Endothelial cell of umbilical vein (primary cell): ENCODE results near the gene DGCR2. TPM values are rescaled to one million over a fixed set of nuclear protein-coding genes. Genes with fewer than 3 reads are reported as not detected.

Source experiments
- BruUV-seq: library from RNA; stranded (reverse); fragments of 400-500 nt; replicated peaks from 2 replicates; lab custom pipeline; 2021; lab: Mats Ljungman, UMichigan
- CTCF ChIA-PET: fragments of 300-600, 350-600 bp; sonication (Branson Sonifier 250); formaldehyde crosslinking; loops from one replicate; lab custom pipeline; 2021; ENCODE audit warnings: antibody characterized with exemption, inconsistent platforms; lab: Charles Lee
- POLR2A ChIA-PET: fragments of 300-600, 350-600 bp; sonication (Branson Sonifier 250); formaldehyde crosslinking; loops from one replicate; lab custom pipeline; 2021; ENCODE audit warnings: antibody characterized with exemption, inconsistent platforms; lab: Charles Lee
- DNase-seq: peaks from one replicate; pipeline ENCODE4 v3.0.0-alpha.2; 2011; ENCODE audit warnings: low read depth, low spot score
- FAIRE-seq: peaks from 2 replicates; lab custom pipeline; 2011; peaks lifted over from hg19 to GRCh38; lab: Jason Lieb, UNC
- H2AFZ ChIP-seq: 2 replicates; pipeline ENCODE4 v1.6.0; 2012; ENCODE audit warnings: low read depth, low read length, control low read depth, inconsistent platforms
- H3K27ac ChIP-seq: 2 replicates; pipeline ENCODE4 v1.5.1; 2011; ENCODE audit warnings: low read depth, mild to moderate bottlenecking, control low read depth, low read length, moderate library complexity; ENCODE audit not compliant: insufficient read depth
- H3K27me3 ChIP-seq, 2 experiments: 2 replicates each; pipeline versions ENCODE4 v1.6.0 to v1.6.1; 2011; ENCODE audit warnings: low read length in 2 of 2, mixed read lengths in 1 of 2; ENCODE audit not compliant: control insufficient read depth in 2 of 2, insufficient read depth in 2 of 2
- H3K36me3 ChIP-seq, 2 experiments: 2 replicates in 1 of 2; 3 replicates in 1 of 2; pipeline ENCODE4 v1.5.1; 2011; ENCODE audit warnings: low read length in 2 of 2, mild to moderate bottlenecking in 1 of 2, moderate library complexity in 1 of 2; ENCODE audit not compliant: control insufficient read depth in 2 of 2, insufficient read depth in 2 of 2; ENCODE audit errors: extremely low read depth in 1 of 2
- H3K4me1 ChIP-seq: 3 replicates; pipeline ENCODE4 v1.5.1; 2011; ENCODE audit warnings: mild to moderate bottlenecking, low read length; ENCODE audit not compliant: control insufficient read depth, insufficient read depth; ENCODE audit errors: extremely low read depth
- H3K4me2 ChIP-seq: 2 replicates; pipeline ENCODE4 v1.6.1; 2011; ENCODE audit warnings: low read length, control low read depth, mixed read lengths; ENCODE audit not compliant: insufficient read depth
- H3K4me3 ChIP-seq, 3 experiments: fragments of 200-600 bp in 1 of 3; sonication (generic), shearing (Covaris generic) in 1 of 3; replicated peaks in 1 of 3; 2 replicates each; pipeline ENCODE4 v1.5.1; 2011 to 2016; ENCODE audit warnings: control low read depth in 3 of 3, low read length in 3 of 3, mild to moderate bottlenecking in 2 of 3, inconsistent platforms in 1 of 3, low read depth in 1 of 3, moderate library complexity in 1 of 3; ENCODE audit not compliant: insufficient read depth in 1 of 3
- H3K79me2 ChIP-seq: 2 replicates; pipeline ENCODE4 v1.6.0; 2012; ENCODE audit warnings: low read length, inconsistent platforms; ENCODE audit not compliant: control insufficient read depth, insufficient read depth
- H3K9ac ChIP-seq: replicated peaks from 2 replicates; pipeline ENCODE3; 2011; ENCODE audit warnings: low read length, control low read depth; ENCODE audit not compliant: insufficient read depth; ENCODE audit errors: extremely low read depth
- H3K9me1 ChIP-seq: replicated peaks from 3 replicates; pipeline ENCODE4 v1.6.0; 2011; ENCODE audit warnings: mild to moderate bottlenecking, low read length; ENCODE audit not compliant: control insufficient read depth, insufficient read depth; ENCODE audit errors: extremely low read depth
- H3K9me3 ChIP-seq: replicated peaks from 2 replicates; pipeline ENCODE4 v1.5.1; 2012; ENCODE audit warnings: low read length, inconsistent platforms; ENCODE audit not compliant: control insufficient read depth, insufficient read depth
- H4K20me1 ChIP-seq: replicated peaks from 2 replicates; pipeline ENCODE3; 2011; ENCODE audit warnings: mild to moderate bottlenecking, low read length; ENCODE audit not compliant: control insufficient read depth, insufficient read depth; ENCODE audit errors: extremely low read depth
- EZH2 ChIP-seq: IDR thresholded peaks from 2 replicates; pipeline ENCODE4 v1.6.1; 2012; ENCODE audit warnings: borderline replicate concordance, low read depth, mild to moderate bottlenecking, moderate library complexity, low read length, inconsistent platforms; ENCODE audit not compliant: severe bottlenecking
- GATA2 ChIP-seq: IDR thresholded peaks from 2 replicates; pipeline ENCODE4 v1.7.0; 2011; ENCODE audit warnings: low read depth, mild to moderate bottlenecking, moderate library complexity, mixed read lengths, low read length; ENCODE audit not compliant: insufficient read length, insufficient read depth
- dilution Hi-C: fragments of 300-500 bp; cut with MboI; formaldehyde crosslinking; loops from one replicate; pipeline ENCODE4 v1.15.0; 2019; ENCODE audit warnings: low sequenced_read_pairs; ENCODE audit not compliant: extremely low pct_ligation_motif_present
- intact Hi-C: fragments of 100-400 bp; cut with micrococcal nuclease; formaldehyde crosslinking; loops from one replicate; pipeline ENCODE4 v1.10.0; 2022
- polyA plus RNA-seq, 4 experiments: library from polyadenylated mRNA; depleted of rRNA in 3 of 4; stranded (reverse) in 3 of 4; unstranded in 1 of 4; fragments of >200 nt; gene quantifications; 2 replicates each; pipeline versions ENCODE4 v1.2.1 to v1.2.3, GENCODE V29; 2011 to 2012; ENCODE audit warnings: missing spikeins in 1 of 4
- total RNA-seq: library from RNA; stranded (reverse); gene quantifications from 2 replicates; pipeline ENCODE4 v1.2.3, GENCODE V29; 2021
- TF ChIP-seq, protein P1 (sequence below), 2 donors: IDR thresholded peaks; 1 replicate in 1 of 2; 2 replicates in 1 of 2; pipeline ENCODE4 v1.5.1; 2011; ENCODE audit warnings: low read length in 2 of 2, mild to moderate bottlenecking in 2 of 2, moderate library complexity in 2 of 2, control low read depth in 1 of 2, inconsistent platforms in 1 of 2, low read depth in 1 of 2; ENCODE audit not compliant: insufficient read depth in 1 of 2; ENCODE audit errors: extremely low read depth in 1 of 2
- TF ChIP-seq, protein P2 (sequence below): IDR thresholded peaks from 2 replicates; pipeline ENCODE4 v1.6.1; 2011; ENCODE audit not compliant: insufficient read depth, insufficient read length

Gene DGCR2
- total and polyA plus RNA-seq, 2 donors (not counting 3 experiments of a cell fraction or from before 2014, with no cell fraction given): 44.8 to 51.2 TPM

DNA sequence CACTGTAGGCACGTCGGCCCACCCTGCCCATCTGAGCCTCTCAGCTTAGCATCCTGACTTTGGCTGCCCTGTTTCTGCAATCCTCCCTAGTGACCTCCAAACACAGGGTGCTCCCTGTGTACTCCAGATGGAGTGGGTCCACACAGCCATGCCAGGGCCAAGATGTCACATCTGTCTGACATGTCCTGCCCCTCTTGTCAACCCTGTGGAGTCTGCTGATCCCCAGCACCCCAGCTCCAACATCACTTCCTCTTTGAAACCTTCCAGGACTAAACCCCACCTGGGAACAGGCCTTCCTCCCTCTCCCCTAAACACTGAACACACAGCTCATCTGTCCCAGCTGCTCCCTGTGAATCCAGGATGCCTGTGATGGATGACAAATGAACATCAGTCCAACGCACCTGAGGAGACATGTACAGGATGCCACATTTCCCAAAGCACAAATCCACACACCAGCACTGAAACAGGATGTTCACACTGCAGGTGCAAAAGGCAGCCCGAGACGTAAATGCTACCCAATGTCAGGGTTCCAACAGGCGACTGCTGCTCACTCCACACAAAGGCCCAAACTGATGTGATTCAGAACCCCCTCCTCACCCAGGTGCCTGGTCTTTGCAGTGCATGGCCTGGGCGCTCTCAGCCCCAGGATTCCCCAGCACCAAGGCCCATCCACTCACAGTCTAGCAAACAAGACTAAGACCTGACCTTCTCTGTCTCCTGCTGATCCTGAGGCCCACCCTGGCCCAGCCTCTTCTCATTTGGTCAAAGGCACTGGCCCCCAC lies 6.9 kb upstream of the DGCR2 start:
- Histone ChIP-seq H3K79me2 (no peaks in the 10 kb centered on the region), H3K27ac (no peak overlapping the region), H3K4me1 (no peaks in the 10 kb centered on the region), H3K4me2 (no peak overlapping the region), H4K20me1 (no peaks in the 10 kb centered on the region), H3K9me1 (no peaks in the 10 kb centered on the region), H3K27me3 (no peaks in the 10 kb centered on the region), H3K36me3 (peaks cover under 1 to 14% of the 10 kb centered on the region in 2 experiments), H3K9me3 (no peaks in the 10 kb centered on the region), H3K9ac (no peak overlapping the region), H3K4me3 (no peak overlapping the region), H2AFZ (no peak overlapping the region)
- intact Hi-C loops: no loop called here
- DNase-seq (no peak), FAIRE-seq (no peak)
- TF ChIP-seq, protein P1, sequence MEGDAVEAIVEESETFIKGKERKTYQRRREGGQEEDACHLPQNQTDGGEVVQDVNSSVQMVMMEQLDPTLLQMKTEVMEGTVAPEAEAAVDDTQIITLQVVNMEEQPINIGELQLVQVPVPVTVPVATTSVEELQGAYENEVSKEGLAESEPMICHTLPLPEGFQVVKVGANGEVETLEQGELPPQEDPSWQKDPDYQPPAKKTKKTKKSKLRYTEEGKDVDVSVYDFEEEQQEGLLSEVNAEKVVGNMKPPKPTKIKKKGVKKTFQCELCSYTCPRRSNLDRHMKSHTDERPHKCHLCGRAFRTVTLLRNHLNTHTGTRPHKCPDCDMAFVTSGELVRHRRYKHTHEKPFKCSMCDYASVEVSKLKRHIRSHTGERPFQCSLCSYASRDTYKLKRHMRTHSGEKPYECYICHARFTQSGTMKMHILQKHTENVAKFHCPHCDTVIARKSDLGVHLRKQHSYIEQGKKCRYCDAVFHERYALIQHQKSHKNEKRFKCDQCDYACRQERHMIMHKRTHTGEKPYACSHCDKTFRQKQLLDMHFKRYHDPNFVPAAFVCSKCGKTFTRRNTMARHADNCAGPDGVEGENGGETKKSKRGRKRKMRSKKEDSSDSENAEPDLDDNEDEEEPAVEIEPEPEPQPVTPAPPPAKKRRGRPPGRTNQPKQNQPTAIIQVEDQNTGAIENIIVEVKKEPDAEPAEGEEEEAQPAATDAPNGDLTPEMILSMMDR (IDR thresholded peaks at IDR 0.05; ENCODE audit: extremely low read depth in 1 of 2, insufficient read depth in 1 of 2, low read depth in 1 of 2, low read length in 2 of 2): no peak
- no peak for TF ChIP-seq EZH2
- TF ChIP-seq, protein P2, sequence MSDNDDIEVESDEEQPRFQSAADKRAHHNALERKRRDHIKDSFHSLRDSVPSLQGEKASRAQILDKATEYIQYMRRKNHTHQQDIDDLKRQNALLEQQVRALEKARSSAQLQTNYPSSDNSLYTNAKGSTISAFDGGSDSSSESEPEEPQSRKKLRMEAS: no peak
- TF ChIP-seq GATA2: no peak
- ChIA-PET POLR2A (no interaction called here), CTCF (interaction anchor here (3.5 kb wide), 1 partner anchor 15 kb away, joined by 12 read pairs; the partner anchor contains the start of gene ESS2)
- no TSS peak for BruUV-seq
- dilution Hi-C loops: no loop called here
